ENCODE measurements around the gene C1RL. TPM values are rescaled to one million over a fixed set of nuclear protein-coding genes. Genes with fewer than 3 reads are reported as not detected.

Gene C1RL
- total RNA-seq, 4 donors from 2014 or later, result 28.5 to 50.8 (median 34.7) TPM

DNA sequence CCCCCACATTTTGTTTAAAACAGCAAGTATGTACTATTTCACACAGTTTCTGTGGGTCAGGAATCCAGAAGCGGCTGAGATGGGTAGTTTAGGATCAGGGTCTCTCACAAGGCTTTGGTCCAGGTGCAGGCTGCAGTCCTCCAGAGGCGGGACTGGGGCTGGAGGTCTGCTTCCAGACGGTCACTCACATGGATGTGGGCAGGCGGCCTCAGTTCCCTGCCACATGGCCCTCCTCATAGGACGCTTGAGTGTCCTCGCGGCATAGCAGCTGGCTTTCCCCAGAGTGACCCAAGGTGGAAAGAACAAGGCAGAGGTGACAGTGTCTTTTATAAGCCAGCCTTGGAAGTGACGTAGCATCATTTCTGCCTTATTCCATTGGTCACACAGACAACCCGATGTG is 7.9 kb upstream of the C1RL start:
- Histone ChIP-seq H3K4me1 (peaks cover 7% of the 10 kb centered on the region), H3K27me3 (no peaks in the 10 kb centered on the region), H3K4me3 (no peak overlapping the region), H3K9me3 (no peaks in the 10 kb centered on the region), H3K27ac (no peak overlapping the region), H3K36me3 (peaks cover 24% of the 10 kb centered on the region)
- DNase-seq (ENCODE audit: low spot score in 2 of 2), result peak; percentile 39 to 48
- 81% methylated on average over 8 of the region's 9 CpGs for WGBS
- TF ChIP-seq, protein P1, sequence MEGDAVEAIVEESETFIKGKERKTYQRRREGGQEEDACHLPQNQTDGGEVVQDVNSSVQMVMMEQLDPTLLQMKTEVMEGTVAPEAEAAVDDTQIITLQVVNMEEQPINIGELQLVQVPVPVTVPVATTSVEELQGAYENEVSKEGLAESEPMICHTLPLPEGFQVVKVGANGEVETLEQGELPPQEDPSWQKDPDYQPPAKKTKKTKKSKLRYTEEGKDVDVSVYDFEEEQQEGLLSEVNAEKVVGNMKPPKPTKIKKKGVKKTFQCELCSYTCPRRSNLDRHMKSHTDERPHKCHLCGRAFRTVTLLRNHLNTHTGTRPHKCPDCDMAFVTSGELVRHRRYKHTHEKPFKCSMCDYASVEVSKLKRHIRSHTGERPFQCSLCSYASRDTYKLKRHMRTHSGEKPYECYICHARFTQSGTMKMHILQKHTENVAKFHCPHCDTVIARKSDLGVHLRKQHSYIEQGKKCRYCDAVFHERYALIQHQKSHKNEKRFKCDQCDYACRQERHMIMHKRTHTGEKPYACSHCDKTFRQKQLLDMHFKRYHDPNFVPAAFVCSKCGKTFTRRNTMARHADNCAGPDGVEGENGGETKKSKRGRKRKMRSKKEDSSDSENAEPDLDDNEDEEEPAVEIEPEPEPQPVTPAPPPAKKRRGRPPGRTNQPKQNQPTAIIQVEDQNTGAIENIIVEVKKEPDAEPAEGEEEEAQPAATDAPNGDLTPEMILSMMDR (IDR thresholded peaks at IDR 0.05), result no peak
- no peak for TF ChIP-seq POLR2AphosphoS5 (IDR thresholded peaks at IDR 0.05)
- TF ChIP-seq POLR2A (IDR thresholded peaks at IDR 0.05), result no peak
- no peak for TF ChIP-seq EP300 (IDR thresholded peaks at IDR 0.05)

DNA sequence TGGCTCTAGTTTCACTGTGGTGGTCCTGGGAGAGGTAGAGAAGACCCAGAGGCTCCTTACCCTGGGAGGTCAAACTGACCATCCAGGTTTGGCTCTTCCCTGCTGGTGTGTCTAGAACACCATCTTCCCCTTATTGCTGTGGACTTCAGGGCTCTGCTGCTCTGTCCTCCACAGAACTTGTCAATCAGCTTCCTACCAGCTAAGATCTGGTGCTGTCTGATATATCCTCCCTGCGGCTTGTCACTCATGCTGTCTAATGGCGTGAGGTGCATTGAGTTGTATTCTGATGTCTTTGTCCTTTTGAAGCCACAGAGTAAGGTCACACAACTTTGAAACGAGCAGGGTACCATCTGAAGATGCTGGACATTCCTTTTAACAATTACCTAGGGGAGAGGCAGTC is 7.2 kb upstream of the C1RL start:
- no peak overlapping the region for H3K4me3 ChIP-seq
- TF ChIP-seq EP300 (IDR thresholded peaks at IDR 0.05), result no peak
- no peak for TF ChIP-seq POLR2A (IDR thresholded peaks at IDR 0.05)
- TF ChIP-seq POLR2AphosphoS5 (IDR thresholded peaks at IDR 0.05), result no peak
- TF ChIP-seq, protein P1 (IDR thresholded peaks at IDR 0.05), result no peak
- peaks cover 24% of the 10 kb centered on the region for H3K36me3 ChIP-seq
- H3K4me1 ChIP-seq, result peaks cover 7% of the 10 kb centered on the region
- 85% methylated on average over 3 of the region's 3 CpGs for WGBS
- H3K9me3 ChIP-seq, result no peaks in the 10 kb centered on the region
- H3K27me3 ChIP-seq, result no peaks in the 10 kb centered on the region
- H3K27ac ChIP-seq, result no peak overlapping the region
- DNase-seq (ENCODE audit: low spot score in 2 of 2), result peak in 1 of 2 donors; percentile 15

DNA sequence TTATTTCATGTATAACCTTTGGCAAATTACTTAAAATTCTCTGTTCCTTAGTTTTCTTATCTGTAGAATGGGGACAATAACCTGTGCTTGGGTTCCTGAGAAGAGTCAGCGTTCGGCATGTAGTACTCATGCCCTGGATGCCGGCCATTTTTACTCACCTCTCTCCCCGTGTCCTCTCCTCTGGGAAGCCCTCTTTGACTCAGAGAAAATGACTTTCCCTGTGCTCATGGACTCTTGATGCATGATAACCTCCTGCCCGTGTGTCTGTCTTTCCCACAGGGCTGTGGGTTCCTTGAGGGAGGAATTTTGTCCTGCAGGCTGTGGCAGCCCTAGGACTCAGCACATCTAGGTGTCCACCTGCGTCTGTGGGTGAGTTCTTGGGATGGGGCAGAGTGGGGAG is 5.8 kb upstream of the C1RL start:
- H3K36me3 ChIP-seq, result peaks cover 24% of the 10 kb centered on the region
- TF ChIP-seq POLR2A (IDR thresholded peaks at IDR 0.05), result no peak
- TF ChIP-seq, protein P1 (IDR thresholded peaks at IDR 0.05), result no peak
- TF ChIP-seq EP300 (IDR thresholded peaks at IDR 0.05), result no peak
- no peak for TF ChIP-seq POLR2AphosphoS5 (IDR thresholded peaks at IDR 0.05)
- H3K4me3 ChIP-seq, result no peak overlapping the region
- WGBS, result 89% methylated on average over 6 of the region's 6 CpGs
- H3K27ac ChIP-seq, result no peak overlapping the region
- peak; percentile 24 to 45 for DNase-seq (ENCODE audit: low spot score in 2 of 2)
- H3K9me3 ChIP-seq, result no peaks in the 10 kb centered on the region
- no peaks in the 10 kb centered on the region for H3K27me3 ChIP-seq
- H3K4me1 ChIP-seq, result peaks cover 7% of the 10 kb centered on the region

DNA sequence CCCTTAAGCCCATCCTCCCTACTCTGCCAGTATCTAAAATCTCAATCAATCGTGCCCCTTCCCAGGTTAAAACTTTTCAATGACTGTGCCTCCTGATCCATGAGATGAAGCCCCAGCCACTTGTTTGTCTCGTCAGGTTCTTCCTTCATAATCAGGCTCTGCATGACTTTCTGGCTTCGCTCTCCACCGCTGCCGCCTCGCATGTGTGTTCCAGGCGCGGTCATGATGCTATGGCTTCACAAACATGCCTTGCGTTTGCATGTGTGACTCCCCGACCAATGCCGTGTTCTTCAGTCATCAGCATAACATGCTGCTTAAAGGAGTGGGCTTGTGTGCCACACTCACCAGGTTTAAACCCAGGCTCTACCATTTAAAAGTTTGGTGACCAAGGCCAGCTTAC is 5.0 kb upstream of the C1RL start:
- no peak overlapping the region for H3K27ac ChIP-seq
- peak; percentile 49 to 50 for DNase-seq (ENCODE audit: low spot score in 2 of 2)
- peaks cover 15% of the 10 kb centered on the region for H3K4me1 ChIP-seq
- H3K27me3 ChIP-seq, result no peaks in the 10 kb centered on the region
- TF ChIP-seq EP300 (IDR thresholded peaks at IDR 0.05), result no peak
- TF ChIP-seq POLR2AphosphoS5 (IDR thresholded peaks at IDR 0.05), result no peak
- TF ChIP-seq, protein P1 (IDR thresholded peaks at IDR 0.05), result no peak
- no peak for TF ChIP-seq POLR2A (IDR thresholded peaks at IDR 0.05)
- no peaks in the 10 kb centered on the region for H3K9me3 ChIP-seq
- no peak overlapping the region for H3K4me3 ChIP-seq
- 86% methylated on average over 11 of the region's 11 CpGs for WGBS
- peaks cover 24% of the 10 kb centered on the region for H3K36me3 ChIP-seq

DNA sequence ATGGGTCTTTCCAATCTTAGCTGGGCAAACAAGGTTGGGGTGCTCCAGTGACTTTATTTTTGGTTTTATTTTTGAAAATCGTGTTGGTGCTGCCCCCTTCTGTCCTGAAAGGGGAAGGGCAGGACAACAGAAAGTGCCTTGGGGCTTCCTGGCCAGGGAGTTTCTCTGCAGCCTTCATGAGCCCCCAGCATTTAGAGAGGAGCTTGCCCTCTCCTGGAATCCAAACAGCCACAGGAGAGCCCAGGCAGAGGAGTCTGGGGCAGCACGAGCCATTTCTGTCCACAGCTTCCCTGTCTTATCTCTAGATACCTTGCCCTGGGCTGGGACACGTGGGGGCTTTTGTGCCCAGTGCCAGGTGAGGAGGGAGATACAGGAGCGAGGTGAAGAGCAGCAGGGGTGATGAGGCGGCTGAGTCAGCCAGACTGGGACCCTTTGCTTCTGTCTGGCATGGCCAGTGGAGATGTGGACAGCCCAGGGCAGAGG is 4.4 kb upstream of the C1RL start:
- Histone ChIP-seq H3K9me3 (no peaks in the 10 kb centered on the region), H3K4me1 (peaks cover 19% of the 10 kb centered on the region), H3K4me3 (no peak overlapping the region), H3K27me3 (no peaks in the 10 kb centered on the region), H3K36me3 (peaks cover 24% of the 10 kb centered on the region), H3K27ac (no peak overlapping the region)
- TF ChIP-seq POLR2AphosphoS5 (IDR thresholded peaks at IDR 0.05) (no peak), POLR2A (IDR thresholded peaks at IDR 0.05) (no peak), EP300 (IDR thresholded peaks at IDR 0.05) (no peak)
- TF ChIP-seq, protein P1 (IDR thresholded peaks at IDR 0.05), result peak; percentile 74 to 85
- peak; percentile 52 to 65 for DNase-seq (ENCODE audit: low spot score in 2 of 2)
- WGBS, result 36% methylated on average over 4 of the region's 5 CpGs

All from suprapubic skin (tissue), 4 donors.